GM12875 (cell line): ENCODE measurements around the gene AHDC1.

Experiments
- H3K4me3 ChIP-seq: one replicate; pipeline ENCODE4 v1.5.1; 2011; ENCODE audit warnings: low read depth, low read length, control low read depth
- TF ChIP-seq, protein P1 (sequence below): IDR thresholded peaks from 2 replicates; pipeline ENCODE4 v1.5.1; 2011; ENCODE audit warnings: low read depth, mild to moderate bottlenecking, control low read depth, inconsistent platforms, low read length, moderate library complexity, borderline replicate concordance; ENCODE audit not compliant: insufficient read depth

AHDC1 gene

DNA sequence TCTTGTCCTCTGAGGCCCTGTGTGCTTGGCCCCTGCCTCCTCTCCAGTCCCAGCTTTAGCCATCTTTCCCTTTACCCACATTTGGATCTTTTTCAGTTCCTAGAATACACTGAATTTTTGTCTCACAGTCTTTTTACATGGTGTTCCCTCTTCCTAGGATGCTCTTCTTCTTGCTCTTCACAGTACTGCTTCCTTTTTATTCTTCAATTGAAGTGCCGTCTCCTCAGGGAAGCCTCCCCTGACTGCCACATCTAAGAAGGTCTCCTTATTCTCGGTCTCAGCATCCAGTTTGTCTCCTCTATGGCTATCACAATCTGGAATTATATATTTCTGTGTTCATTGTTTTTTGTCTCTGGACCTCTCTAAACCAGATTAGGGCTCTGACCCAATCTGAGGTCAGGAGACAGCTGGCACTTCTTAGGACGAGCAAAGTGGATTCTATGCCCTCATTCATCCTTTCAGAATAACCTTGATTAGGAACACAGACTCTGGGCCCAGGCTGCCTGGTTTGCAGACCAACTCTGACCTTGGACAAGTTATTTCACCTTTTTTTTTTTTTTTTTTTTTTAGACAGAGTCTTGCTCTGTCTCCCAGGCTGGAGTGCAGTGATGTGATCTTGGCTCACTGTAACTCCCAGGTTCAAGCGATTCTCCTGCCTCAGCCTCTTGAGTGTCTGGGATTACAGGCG is 34.2 kb upstream of the AHDC1 start:
- H3K4me3 ChIP-seq, result no peak overlapping the region

DNA sequence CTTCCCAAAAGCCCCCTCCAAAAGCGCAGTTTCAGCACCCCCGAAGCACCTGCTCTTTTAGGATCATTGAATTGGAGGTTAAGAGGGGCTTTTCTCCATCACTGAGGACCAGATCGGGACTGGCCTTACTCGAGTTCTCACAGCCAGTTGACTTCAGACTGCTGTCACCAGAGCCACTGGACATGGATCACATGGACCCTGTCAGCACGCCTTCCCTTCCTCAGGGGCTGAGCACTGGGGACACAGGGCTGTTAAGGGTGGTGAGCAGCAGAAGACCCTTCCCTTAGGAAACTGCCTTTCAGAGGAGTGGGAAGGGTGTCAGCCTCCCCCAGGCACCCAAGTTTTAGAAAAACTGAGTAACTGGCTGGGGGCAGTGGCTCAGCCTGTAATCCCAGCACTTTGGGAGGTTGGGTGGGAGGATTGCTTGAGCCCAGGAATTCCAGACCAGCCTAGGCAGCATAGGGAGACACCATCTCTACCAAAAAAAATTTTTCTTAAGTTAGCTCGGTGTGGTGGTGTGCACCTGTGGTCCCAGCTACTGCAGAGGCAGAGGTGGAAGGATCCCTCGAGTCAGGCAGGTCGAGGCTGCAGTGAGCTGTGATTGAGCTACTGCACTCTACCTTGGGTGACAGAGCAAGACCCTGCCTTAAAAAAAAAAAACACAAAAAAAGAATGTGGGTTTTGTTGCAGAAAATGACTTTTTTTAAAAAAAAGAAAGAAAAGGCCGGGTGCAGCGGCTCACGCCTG is 31.6 kb upstream of the AHDC1 start:
- TF ChIP-seq, protein P1, sequence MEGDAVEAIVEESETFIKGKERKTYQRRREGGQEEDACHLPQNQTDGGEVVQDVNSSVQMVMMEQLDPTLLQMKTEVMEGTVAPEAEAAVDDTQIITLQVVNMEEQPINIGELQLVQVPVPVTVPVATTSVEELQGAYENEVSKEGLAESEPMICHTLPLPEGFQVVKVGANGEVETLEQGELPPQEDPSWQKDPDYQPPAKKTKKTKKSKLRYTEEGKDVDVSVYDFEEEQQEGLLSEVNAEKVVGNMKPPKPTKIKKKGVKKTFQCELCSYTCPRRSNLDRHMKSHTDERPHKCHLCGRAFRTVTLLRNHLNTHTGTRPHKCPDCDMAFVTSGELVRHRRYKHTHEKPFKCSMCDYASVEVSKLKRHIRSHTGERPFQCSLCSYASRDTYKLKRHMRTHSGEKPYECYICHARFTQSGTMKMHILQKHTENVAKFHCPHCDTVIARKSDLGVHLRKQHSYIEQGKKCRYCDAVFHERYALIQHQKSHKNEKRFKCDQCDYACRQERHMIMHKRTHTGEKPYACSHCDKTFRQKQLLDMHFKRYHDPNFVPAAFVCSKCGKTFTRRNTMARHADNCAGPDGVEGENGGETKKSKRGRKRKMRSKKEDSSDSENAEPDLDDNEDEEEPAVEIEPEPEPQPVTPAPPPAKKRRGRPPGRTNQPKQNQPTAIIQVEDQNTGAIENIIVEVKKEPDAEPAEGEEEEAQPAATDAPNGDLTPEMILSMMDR, result no peak
- no peak overlapping the region for H3K4me3 ChIP-seq

More for the DNA sequence above, 34.2 kb upstream of the AHDC1 start:
- TF ChIP-seq, protein P1, result no peak

DNA sequence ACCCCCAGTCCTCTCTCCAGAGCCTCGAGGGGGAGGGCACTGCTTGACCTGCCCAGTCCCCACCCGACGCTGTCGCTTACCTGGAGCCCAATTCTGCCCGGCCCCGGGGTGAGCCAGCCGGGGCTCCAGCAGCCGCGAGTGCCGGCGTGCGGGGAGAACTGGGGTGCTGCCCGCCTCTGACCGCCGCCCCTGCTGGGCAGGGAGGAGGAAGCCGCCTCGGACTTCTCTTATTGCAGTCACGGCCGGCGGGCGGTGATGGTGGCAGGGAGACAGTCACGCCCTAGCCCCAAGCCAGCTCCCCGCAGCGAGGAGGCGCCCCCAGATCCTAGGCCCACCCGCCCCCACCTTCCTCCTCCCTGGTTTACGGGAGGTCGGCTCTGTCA is 31.0 kb upstream of the AHDC1 start, which contains the start of gene FGR:
TSS of gene FGR (minus strand) at position 201 of the 383 bp plus-strand sequence. CDS start 11,269 bp downstream, outside the sequence.
- peak within 1 kb of the TSS; percentile 76 for H3K4me3 ChIP-seq
- TF ChIP-seq, protein P1, result no peak

DNA sequence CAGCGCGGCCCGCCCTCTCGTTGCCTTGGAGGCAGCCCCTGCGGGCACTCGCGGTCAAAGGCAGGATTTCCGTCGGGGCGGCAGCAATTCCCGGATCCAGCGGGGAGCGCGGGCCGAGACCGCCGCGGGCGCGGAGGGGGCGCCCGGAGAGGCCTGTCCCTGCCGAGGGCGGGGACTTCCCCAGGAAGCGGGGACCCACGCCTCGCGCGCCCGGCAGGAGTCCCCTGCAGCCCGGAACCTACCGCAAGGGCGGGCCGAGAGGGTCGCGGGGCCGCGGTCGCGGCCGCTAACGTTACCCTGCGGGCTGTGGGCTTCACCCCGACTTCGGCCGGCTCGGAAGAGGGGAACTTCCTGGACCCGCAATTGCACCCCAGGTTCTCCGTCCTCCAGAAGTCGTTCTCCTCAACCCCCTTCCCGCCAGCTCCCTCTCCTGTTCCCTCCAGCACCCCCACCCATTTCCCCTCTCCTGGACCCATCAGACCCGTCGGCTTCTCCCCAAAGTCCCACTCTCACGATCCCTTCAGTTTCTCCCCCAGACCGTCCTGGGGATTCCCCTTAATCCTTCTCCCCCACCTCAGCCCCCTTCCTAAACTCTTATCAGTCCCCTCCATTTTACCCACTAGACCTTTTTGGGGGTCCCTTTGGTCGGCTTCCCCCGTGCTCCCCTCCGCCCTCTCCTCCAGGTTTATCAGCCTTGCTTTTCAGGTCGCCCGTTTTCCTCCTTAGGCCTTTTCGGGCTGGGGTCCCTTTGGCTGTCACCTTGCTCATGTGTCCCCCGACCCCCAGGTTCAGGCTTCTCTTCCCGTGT is 30.4 kb upstream of the AHDC1 start:
- TF ChIP-seq, protein P1, result no peak

DNA sequence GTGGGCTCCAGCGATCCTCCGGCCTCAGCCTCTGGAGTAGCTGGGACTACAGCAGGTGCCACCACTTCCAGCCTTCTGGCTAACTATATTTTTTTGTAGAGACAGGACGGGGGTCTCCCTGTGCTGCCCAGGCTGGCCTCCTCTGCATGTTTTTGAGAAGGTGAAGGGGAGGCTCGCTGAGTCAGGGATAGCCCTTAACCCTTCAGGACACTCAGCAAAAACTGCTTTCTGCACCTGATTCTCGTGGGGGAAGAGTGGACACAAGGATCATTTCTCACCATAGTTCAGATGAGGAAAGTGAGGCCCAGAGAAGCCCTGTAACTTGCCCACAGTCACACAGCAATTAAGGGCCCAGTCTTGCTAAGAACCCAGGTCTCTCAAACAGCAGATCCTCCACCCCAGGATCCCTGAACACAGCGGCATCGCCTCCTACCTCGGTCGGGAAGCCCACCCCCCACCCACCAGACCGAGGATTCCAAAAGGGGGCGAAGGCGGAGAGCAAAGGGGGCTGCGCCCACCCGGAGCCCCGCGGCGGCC is 29.8 kb upstream of the AHDC1 start:
- H3K4me3 ChIP-seq, result peak overlapping the region; percentile 76

More for the DNA sequence above, 30.4 kb upstream of the AHDC1 start:
- peak overlapping the region; percentile 76 for H3K4me3 ChIP-seq

DNA sequence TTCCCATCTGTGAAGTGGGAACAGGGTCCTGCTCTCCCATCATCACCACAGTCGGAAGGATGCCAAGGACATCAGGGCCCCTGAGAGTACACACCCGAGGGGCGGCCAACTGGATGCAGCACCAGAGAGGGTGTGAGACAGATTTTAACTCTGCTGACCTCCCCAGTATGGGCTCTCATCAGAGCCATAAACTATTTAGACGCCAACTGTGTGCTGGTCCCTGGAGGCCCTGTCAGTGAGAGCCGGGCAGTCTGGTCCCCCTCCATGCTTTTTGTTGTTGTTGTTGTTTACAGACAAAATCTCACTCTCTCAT is 29.3 kb upstream of the AHDC1 start:
- H3K4me3 ChIP-seq, result peak overlapping the region; percentile 76
- TF ChIP-seq, protein P1, result no peak

More for the DNA sequence above, 29.8 kb upstream of the AHDC1 start:
- TF ChIP-seq, protein P1, result no peak
